Fibroblast of mammary gland (primary cell): ENCODE results near the gene CEP85.

Source experiments
- DNase-seq: peaks from one replicate; pipeline ENCODE4 v3.0.0-alpha.2; 2010; ENCODE audit warnings: low read depth
- H3K4me3 ChIP-seq: 2 replicates; pipeline ENCODE4 v1.5.1; 2011; ENCODE audit warnings: low read depth, mild to moderate bottlenecking, low read length, moderate library complexity; ENCODE audit not compliant: control insufficient read depth
- TF ChIP-seq, protein P1 (sequence below): conservative IDR thresholded peaks from 2 replicates; pipeline ENCODE4 v1.5.1; 2011; ENCODE audit warnings: low read depth, low read length, inconsistent platforms; ENCODE audit not compliant: control insufficient read depth, insufficient read depth

Gene CEP85, protein sequence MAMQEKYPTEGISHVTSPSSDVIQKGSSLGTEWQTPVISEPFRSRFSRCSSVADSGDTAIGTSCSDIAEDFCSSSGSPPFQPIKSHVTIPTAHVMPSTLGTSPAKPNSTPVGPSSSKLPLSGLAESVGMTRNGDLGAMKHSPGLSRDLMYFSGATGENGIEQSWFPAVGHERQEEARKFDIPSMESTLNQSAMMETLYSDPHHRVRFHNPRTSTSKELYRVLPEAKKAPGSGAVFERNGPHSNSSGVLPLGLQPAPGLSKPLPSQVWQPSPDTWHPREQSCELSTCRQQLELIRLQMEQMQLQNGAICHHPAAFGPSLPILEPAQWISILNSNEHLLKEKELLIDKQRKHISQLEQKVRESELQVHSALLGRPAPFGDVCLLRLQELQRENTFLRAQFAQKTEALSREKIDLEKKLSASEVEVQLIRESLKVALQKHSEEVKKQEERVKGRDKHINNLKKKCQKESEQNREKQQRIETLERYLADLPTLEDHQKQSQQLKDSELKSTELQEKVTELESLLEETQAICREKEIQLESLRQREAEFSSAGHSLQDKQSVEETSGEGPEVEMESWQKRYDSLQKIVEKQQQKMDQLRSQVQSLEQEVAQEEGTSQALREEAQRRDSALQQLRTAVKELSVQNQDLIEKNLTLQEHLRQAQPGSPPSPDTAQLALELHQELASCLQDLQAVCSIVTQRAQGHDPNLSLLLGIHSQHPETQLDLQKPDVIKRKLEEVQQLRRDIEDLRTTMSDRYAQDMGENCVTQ

DNA sequence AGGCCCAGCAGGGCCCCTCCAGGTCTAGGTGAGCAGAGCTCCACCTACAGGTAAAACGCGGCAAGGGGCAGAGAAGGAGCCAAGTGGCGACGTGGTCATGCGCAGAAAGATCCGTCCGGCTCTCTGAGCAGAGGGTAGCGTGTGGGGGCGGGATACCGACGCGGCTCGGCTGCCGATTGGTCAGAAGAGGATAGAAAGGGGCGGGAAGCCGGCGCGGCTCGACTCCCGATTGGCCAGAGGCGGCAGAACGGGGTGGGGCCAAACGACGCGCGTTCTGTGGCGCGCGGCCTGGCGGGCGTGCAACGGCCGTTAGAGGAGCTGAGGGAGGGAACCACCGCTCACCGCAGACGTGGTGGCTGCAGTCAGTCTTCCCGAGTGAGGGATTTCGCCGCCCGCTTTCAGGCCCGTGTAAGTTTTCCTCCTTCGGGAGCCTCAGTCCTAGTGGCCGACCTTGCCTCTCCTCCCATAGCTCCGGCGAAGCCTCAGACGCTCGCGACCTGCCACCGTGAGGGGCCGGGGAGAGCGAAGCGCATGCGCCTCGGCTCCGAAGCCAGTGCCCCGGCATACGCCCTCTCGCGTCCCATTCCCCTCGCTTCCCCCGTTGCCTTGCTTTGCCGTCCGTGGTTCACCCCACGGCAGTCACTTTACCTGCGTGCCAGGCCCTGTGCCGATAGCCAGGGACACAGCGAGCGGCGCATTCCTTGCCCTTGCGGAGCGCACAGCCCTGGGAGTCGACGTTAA is at the start of gene CEP85:
CEP85 (plus strand) TSS at position 298 of the 741 bp plus-strand sequence. CDS start 5,584 bp downstream, outside the sequence.
- DNase-seq = peak; percentile 95
- H3K4me3 ChIP-seq = peak within 1 kb of the TSS; percentile 95
- TF ChIP-seq, protein P1, sequence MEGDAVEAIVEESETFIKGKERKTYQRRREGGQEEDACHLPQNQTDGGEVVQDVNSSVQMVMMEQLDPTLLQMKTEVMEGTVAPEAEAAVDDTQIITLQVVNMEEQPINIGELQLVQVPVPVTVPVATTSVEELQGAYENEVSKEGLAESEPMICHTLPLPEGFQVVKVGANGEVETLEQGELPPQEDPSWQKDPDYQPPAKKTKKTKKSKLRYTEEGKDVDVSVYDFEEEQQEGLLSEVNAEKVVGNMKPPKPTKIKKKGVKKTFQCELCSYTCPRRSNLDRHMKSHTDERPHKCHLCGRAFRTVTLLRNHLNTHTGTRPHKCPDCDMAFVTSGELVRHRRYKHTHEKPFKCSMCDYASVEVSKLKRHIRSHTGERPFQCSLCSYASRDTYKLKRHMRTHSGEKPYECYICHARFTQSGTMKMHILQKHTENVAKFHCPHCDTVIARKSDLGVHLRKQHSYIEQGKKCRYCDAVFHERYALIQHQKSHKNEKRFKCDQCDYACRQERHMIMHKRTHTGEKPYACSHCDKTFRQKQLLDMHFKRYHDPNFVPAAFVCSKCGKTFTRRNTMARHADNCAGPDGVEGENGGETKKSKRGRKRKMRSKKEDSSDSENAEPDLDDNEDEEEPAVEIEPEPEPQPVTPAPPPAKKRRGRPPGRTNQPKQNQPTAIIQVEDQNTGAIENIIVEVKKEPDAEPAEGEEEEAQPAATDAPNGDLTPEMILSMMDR = peak; percentile 81

DNA sequence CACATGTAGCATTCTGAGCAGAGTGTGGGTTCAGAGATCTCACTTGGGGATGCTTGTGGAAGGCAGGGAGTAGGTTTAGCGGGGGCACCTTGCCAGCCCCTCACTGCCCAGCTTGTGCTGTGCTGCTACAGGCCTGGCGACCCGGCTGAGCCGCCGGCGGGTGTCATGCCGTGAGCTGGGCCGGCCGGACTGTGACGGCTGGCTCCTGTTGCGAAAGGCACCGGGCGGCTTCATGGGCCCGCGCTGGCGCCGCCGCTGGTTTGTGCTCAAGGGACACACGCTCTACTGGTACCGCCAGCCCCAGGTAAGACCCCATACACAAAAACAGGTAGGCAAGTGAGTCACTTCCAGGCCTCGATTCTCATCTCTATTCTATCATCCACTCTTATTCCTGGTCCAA is 49.1 kb upstream of the CEP85 start:
- no peak for DNase-seq
- TF ChIP-seq, protein P1 = no peak
- H3K4me3 ChIP-seq = no peak overlapping the region

DNA sequence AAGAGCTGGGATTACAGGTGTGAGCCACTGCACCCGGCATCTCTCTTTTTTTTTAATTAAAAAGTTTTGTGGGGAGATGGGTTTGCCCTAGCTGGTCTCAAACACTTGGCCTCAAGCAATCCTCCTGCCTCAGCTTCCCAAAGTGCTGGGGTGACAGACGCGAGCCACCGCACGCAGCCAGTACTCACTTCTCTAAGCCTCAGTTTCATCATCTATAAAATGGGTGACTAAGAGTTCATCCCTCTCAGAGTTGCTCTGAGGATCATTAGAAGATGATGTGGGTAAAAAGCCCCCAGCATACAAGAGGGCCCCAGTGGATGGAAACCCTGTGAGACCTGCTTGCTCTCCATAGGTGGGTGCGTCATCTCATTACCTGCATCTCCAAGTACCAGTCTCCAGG is 46.1 kb upstream of the CEP85 start:
- no peak for DNase-seq
- TF ChIP-seq, protein P1 = no peak
- no peak overlapping the region for H3K4me3 ChIP-seq

DNA sequence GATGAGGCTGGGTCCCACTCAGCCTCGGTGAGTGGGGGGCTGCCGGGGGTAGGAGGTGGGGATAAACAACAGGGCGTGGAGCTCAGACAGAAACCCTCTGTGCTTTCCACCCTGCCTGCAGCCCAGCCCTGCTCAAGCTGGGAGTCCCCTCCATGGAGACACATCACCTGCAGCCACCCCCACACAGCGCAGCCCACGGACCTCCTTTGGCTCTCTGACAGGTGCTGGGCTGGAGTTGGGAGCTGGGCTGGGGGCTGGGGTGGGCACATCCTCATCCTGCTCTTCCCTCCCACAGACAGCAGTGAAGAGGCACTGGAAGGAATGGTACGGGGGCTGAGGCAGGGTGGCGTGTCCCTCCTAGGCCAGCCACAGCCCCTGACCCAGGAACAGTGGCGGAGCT is 45.5 kb upstream of the CEP85 start:
- TF ChIP-seq, protein P1 = no peak
- no peak for DNase-seq
- no peak overlapping the region for H3K4me3 ChIP-seq

DNA sequence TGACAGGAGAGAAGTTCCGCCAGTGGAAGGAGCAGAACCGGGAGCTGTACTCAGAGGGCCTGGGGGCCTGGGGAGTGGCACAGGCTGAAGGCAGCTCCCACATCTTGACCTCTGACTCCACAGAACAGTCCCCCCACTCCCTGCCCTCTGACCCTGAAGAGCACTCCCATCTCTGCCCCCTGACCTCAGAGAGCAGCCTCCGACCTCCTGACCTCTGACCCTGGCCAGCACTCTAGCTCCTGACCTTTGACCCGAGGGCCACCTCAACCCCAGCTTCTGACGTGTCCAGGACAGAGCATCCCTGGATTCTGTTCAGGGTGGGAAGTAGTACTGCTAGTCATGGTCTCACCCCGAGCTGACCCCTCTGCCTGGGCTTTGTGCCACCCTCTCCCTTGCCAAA is 44.7 kb upstream of the CEP85 start:
- TF ChIP-seq, protein P1 = no peak
- no peak for DNase-seq
- H3K4me3 ChIP-seq = no peak overlapping the region

DNA sequence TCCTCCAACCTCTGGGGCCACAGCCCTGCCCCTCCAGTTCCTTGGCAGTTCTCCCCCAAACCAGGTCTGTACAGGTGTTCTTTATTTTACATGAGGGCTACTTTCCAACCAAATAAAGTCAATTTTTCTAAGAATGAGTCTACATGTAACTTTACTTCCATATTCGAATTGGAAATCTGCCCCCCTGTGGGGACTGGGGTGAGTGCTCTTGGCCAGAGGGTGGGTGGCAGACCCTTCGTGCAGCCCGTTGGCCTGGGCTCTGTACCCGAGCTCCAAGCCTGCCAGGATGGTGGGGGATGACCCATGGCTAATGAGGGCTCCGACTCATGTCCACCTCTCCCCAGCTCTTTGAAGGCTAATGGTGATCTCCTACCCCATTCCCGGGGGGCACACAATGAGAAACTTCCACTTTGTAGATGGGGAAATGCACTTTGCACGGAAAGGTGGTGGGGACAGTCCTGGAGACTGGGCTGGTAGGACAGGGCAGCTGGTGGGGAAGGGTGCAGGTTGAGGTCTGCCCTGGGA is 44.2 kb upstream of the CEP85 start:
- TF ChIP-seq, protein P1 = no peak
- H3K4me3 ChIP-seq = no peak overlapping the region
- no peak for DNase-seq
